ENCODE measurements around the gene DACT3.

Gene DACT3

GRCh38 chr19:46613525-46613924 is 47.5 kb downstream of the DACT3 start:
- no peak for DNase-seq (ENCODE audit: low spot score)

- DNase-seq (ENCODE audit: low spot score): no peak
These were observed 49.2 kb downstream of the DACT3 start for GRCh38 chr19:46611776-46612175.

- DNase-seq (ENCODE audit: low spot score): no peak
These were observed 49.9 kb downstream of the DACT3 start for GRCh38 chr19:46610851-46611770.

GRCh38 chr19:46610413-46610775 is 50.6 kb downstream of the DACT3 start:
- DNase-seq (ENCODE audit: low spot score): no peak

GRCh38 chr19:46609511-46610412 is 51.2 kb downstream of the DACT3 start:
- DNase-seq (ENCODE audit: low spot score): no peak

- DNase-seq (ENCODE audit: low spot score): no peak
These were observed 52.2 kb downstream of the DACT3 start for GRCh38 chr19:46608581-46609345.

- DNase-seq (ENCODE audit: low spot score): no peak
These were observed 52.8 kb downstream of the DACT3 start for GRCh38 chr19:46608178-46608577.

- DNase-seq (ENCODE audit: low spot score): no peak
These were observed 53.5 kb downstream of the DACT3 start for GRCh38 chr19:46607448-46607841.

- no peak for DNase-seq (ENCODE audit: low spot score)
These were observed 54.1 kb downstream of the DACT3 start for GRCh38 chr19:46606681-46607447.

- DNase-seq (ENCODE audit: low spot score): no peak
These were observed 55.0 kb downstream of the DACT3 start for GRCh38 chr19:46606019-46606418.

GRCh38 chr19:46605356-46605821 is 55.6 kb downstream of the DACT3 start:
- DNase-seq (ENCODE audit: low spot score): no peak

- no peak for DNase-seq (ENCODE audit: low spot score)
These were observed 56.1 kb downstream of the DACT3 start for GRCh38 chr19:46604781-46605355.

- DNase-seq (ENCODE audit: low spot score): no peak
These were observed 57.2 kb downstream of the DACT3 start for GRCh38 chr19:46603752-46604231.

- DNase-seq (ENCODE audit: low spot score): no peak
These were observed 57.8 kb downstream of the DACT3 start for GRCh38 chr19:46603195-46603637.

GRCh38 chr19:46602392-46603194 is 58.4 kb downstream of the DACT3 start:
- no peak for DNase-seq (ENCODE audit: low spot score)

GRCh38 chr19:46601318-46602224 is 59.4 kb downstream of the DACT3 start, which contains the start of gene CALM3:
Gene CALM3, plus strand, starts transcription at chr19:46601330. Its CDS starts 105 bp downstream, at chr19:46601435.
- DNase-seq (ENCODE audit: low spot score): peak; percentile 15

GRCh38 chr19:46600384-46601317 is 60.3 kb downstream of the DACT3 start:
- DNase-seq (ENCODE audit: low spot score): peak; percentile 94

Measured in SK-N-DZ (cell line).